Aorta (tissue), 5 donors: Measurements from ENCODE around the gene ANAPC5. TPM values are rescaled to one million over a fixed set of nuclear protein-coding genes. Genes with fewer than 3 reads are reported as not detected.
"Not testable (repeated sequence)": the region's sequence is repeated elsewhere in the genome, so short reads cannot be mapped to it uniquely, and the experiment has no call there.

Experiments
- ATAC-seq: fragments of 200-7000 bp; cut with Tn5 transposase; one replicate; pipeline ENCODE4 v1.9.1; 2022; ENCODE audit warnings: moderate library complexity; ENCODE audit not compliant: low FRiP score
- DNase-seq, 2 donors: peaks; one replicate each; pipeline ENCODE4 v3.0.0-alpha.2; 2020
- H3K27ac ChIP-seq, 2 donors: one replicate each; pipeline ENCODE4 v1.5.1; 2013; ENCODE audit warnings: low read length in 2 of 2, mild to moderate bottlenecking in 2 of 2, moderate library complexity in 2 of 2, control low read depth in 1 of 2, inconsistent platforms in 1 of 2, low read depth in 1 of 2
- H3K27me3 ChIP-seq, 2 donors: one replicate each; pipeline ENCODE4 v1.6.1; 2013; ENCODE audit warnings: control low read depth in 1 of 2, low read length in 1 of 2, mild to moderate bottlenecking in 1 of 2, moderate library complexity in 1 of 2; ENCODE audit not compliant: insufficient read depth in 2 of 2, control insufficient read depth in 1 of 2
- H3K36me3 ChIP-seq, 2 donors: one replicate each; pipeline ENCODE4 v1.6.1; 2013; ENCODE audit warnings: control low read depth in 1 of 2, low read length in 1 of 2, mild to moderate bottlenecking in 1 of 2; ENCODE audit not compliant: insufficient read depth in 2 of 2, control insufficient read depth in 1 of 2
- H3K4me1 ChIP-seq, 2 donors: one replicate each; pipeline ENCODE4 v1.6.1; 2013; ENCODE audit warnings: low read length in 2 of 2, control low read depth in 1 of 2, mild to moderate bottlenecking in 1 of 2, moderate library complexity in 1 of 2; ENCODE audit not compliant: insufficient read depth in 2 of 2, control insufficient read depth in 1 of 2
- H3K4me3 ChIP-seq, 2 donors: one replicate each; pipeline ENCODE4 v1.5.1; 2013; ENCODE audit warnings: low read length in 2 of 2, control low read depth in 1 of 2, mild to moderate bottlenecking in 1 of 2
- H3K9me3 ChIP-seq: one replicate; pipeline ENCODE4 v1.6.1; 2013; ENCODE audit warnings: mild to moderate bottlenecking, low read length; ENCODE audit not compliant: control insufficient read depth
- WGBS, 2 donors: extraction: QIAGEN DNeasy Blood & Tissue Kit; methylation state at CpG; one replicate each; pipeline ENCODE4 v1.1.7; 2013; 5-methylcytosine and 5-hydroxymethylcytosine counted together
- intact Hi-C, 2 donors: fragments of 100-400 bp; cut with DNase I; formaldehyde crosslinking; loops; one replicate each; pipeline versions ENCODE4 v1.14.2 to v1.15.0; 2022
- polyA plus RNA-seq, 2 donors: library from polyadenylated mRNA; stranded (reverse); fragments of 200-250 nt; gene quantifications; one replicate each; pipeline ENCODE4 v1.2.3, GENCODE V29; 2013
- total RNA-seq, 2 donors: library from RNA; stranded (reverse); fragmentation: NEBNext Ultra II Directional; extraction: Animal tissue kit (Norgen Biotek cat#: 25700); gene quantifications; one replicate each; pipeline ENCODE4 v1.2.1, GENCODE V29; 2021
- donor health status: healthy with polysubstance abuse.
- donor health status: Bipolar disorder and iron deficiency.
- donor health status: DM: no; HTN: no; CAD: no.
- donor health status: DM: no; HTN: no; CAD: no.
- donor health status: DM: yes; HTN: yes; CAD: no.

Gene ANAPC5
- total and polyA plus RNA-seq, 4 donors = 46.5 to 255 (median 111) TPM

DNA sequence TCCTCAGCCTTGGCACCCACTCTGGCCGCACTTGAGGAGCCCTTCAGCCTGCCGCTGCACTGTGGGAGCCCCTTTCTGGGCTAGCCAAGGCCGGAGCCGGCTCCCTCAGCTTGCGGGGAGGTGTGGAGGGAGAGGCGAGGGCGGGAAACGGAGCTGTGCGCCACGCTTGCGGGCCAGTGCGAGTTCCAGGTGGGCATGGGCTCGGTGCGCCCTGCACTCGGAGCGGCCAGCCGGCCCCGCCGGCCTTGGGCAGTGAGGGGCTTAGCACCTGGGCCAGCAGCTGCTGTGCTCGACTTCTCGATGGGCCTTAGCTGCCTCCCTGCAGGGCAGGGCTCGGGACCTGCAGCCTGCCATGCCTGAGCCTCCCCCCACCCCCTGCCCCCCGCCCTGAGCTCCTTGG is 22.1 kb upstream of the ANAPC5 start:
- intact Hi-C loops, H3K9me3 ChIP-seq, H3K4me1 ChIP-seq, DNase-seq, H3K27ac ChIP-seq, H3K4me3 ChIP-seq, ATAC-seq, H3K36me3 ChIP-seq, H3K27me3 ChIP-seq: not testable (repeated sequence)
- 95 to 96% methylated on average over 21 to 23 of the region's 23 CpGs for WGBS, 2 donors

DNA sequence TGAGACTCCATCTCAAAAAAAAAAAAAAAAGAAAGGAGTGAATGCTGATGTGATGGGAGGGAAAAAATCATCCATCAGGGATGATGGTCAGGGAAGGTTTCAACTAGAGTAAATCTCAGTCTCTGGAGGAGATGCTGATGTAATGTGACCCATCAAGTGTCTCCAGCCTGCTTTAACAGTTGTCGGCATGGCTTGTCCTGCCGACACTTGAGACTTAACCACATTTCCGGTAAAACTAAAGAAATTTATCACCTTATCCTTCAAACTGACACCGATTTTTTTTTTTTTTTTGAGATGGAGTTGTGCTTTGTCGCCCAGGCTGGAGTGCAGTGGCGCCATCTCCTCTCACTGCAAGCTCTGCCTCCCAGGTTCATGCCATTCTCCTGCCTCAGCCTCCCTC is 21.5 kb upstream of the ANAPC5 start:
- no peak for ATAC-seq
- no peaks in the 10 kb centered on the region for H3K9me3 ChIP-seq
- H3K27me3 ChIP-seq = no peaks in the 10 kb centered on the region
- intact Hi-C loops = no loop called here
- 88 to 92% methylated on average over 6 of the region's 6 CpGs for WGBS, 2 donors
- no peaks in the 10 kb centered on the region for H3K4me1 ChIP-seq
- no peak overlapping the region for H3K4me3 ChIP-seq
- H3K36me3 ChIP-seq = no peaks in the 10 kb centered on the region
- no peak for DNase-seq
- no peak overlapping the region for H3K27ac ChIP-seq

GRCh38 chr12:121371404-121371803 is 19.2 kb upstream of the ANAPC5 start:
- no peak overlapping the region for H3K4me3 ChIP-seq
- ATAC-seq (no peak), DNase-seq (no peak)
- H3K36me3 ChIP-seq = no peaks in the 10 kb centered on the region
- H3K4me1 ChIP-seq = no peaks in the 10 kb centered on the region
- intact Hi-C loops = no loop called here
- WGBS, 2 donors = 81 to 92% methylated on average over 6 of the region's 6 CpGs
- H3K27ac ChIP-seq = no peak overlapping the region
- H3K9me3 ChIP-seq = no peaks in the 10 kb centered on the region
- no peaks in the 10 kb centered on the region for H3K27me3 ChIP-seq

- no peaks in the 10 kb centered on the region for H3K36me3 ChIP-seq
- intact Hi-C loops = no loop called here
- no peaks in the 10 kb centered on the region for H3K27me3 ChIP-seq
- H3K4me3 ChIP-seq = no peak overlapping the region
- no peak for DNase-seq
- no peak for ATAC-seq
- no peaks in the 10 kb centered on the region for H3K9me3 ChIP-seq
- WGBS, 2 donors = 43 to 52% methylated on average over 4 of the region's 4 CpGs
- no peak overlapping the region for H3K27ac ChIP-seq
- no peaks in the 10 kb centered on the region for H3K4me1 ChIP-seq
Observed at GRCh38 chr12:121366063-121366459, 13.8 kb upstream of the ANAPC5 start.

DNA sequence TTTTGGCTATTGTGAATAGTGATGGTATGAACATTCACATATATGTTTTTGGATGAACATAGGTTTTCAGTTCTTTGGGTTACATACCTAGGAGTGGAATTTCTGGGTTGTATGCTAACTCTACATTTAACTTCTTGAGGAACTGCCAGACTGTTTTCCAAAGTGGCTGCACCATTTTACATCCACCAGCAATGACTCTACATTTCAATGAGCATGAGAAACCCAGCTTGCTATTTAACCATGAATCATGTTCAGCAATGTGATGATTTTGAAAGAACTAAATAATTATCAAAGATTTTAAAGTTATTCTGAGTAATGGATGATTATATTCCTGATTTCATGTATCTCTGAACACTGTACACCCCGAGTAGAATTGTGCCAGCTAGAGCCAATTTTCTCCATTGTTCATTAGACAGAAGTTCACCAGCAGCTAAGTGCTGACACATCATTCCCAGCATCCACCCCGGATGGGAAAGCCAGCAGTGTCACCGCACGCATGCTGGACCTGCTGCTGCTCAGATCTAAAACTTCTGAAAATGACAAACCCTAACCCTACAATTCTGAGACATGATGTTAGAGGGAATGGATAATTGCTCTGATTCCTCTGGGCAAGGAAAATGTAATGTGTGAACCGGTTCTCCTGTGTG is 13.3 kb upstream of the ANAPC5 start:
- no peak for DNase-seq
- H3K4me3 ChIP-seq = no peak overlapping the region
- no peaks in the 10 kb centered on the region for H3K27me3 ChIP-seq
- no peaks in the 10 kb centered on the region for H3K4me1 ChIP-seq
- WGBS, 2 donors = 63 to 65% methylated on average over 5 of the region's 5 CpGs
- H3K27ac ChIP-seq = no peak overlapping the region
- intact Hi-C loops = no loop called here
- ATAC-seq = no peak
- no peaks in the 10 kb centered on the region for H3K36me3 ChIP-seq
- H3K9me3 ChIP-seq = no peaks in the 10 kb centered on the region

DNA sequence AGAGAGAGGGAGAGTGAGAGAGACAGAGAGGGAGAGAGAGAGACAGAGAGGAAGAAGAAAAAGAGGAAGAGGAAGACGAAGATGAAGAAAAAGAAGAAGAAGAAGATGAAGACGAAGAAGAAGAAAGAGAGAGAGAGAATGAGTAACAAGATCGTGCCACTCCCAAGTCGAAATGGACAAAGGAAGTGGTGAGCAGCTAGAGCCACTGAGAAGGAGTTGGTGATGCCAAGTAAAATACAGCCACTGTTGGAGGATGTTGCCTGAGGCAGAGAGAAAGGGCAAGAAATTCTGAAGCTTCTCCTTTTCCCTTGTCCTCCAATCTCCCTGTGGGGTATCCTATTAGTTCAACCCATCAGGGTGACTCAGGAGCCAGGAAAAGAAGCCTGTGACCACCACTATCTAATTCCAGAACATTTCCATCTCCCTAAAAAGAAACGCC is 12.5 kb upstream of the ANAPC5 start:
- Histone ChIP-seq H3K36me3 (no peaks in the 10 kb centered on the region), H3K27ac (no peak overlapping the region), H3K9me3 (no peaks in the 10 kb centered on the region), H3K4me1 (no peaks in the 10 kb centered on the region), H3K4me3 (no peak overlapping the region), H3K27me3 (no peaks in the 10 kb centered on the region)
- intact Hi-C loops = no loop called here
- 51 to 53% methylated on average over 5 of the region's 5 CpGs for WGBS, 2 donors
- no peak for ATAC-seq
- DNase-seq = no peak

DNA sequence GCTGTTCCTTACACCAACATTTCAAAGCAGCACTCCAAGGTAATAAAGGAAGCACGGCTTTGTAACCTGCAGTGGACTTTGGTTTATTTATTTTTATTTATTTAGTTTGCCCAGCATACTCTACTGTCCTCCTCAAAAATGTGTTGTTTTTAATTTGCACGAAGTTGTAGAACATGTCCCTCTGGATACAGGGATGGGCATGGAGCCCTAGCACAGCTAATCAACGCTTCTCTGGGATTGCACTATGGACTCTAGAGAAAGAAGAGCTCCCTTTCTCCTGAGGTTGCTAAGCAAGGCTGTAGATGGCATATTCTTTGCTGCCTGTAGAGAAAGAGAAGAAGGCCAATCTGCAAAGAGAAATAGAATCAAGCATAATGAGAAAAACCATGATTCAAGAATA is 5.9 kb upstream of the ANAPC5 start:
- WGBS, 2 donors = 67 to 71% methylated on average over 3 of the region's 3 CpGs
- no peak overlapping the region for H3K27ac ChIP-seq
- no peak for ATAC-seq
- H3K4me3 ChIP-seq = no peak overlapping the region
- no peaks in the 10 kb centered on the region for H3K27me3 ChIP-seq
- intact Hi-C loops = no loop called here
- no peaks in the 10 kb centered on the region for H3K36me3 ChIP-seq
- no peaks in the 10 kb centered on the region for H3K4me1 ChIP-seq
- H3K9me3 ChIP-seq = no peaks in the 10 kb centered on the region
- no peak for DNase-seq

GRCh38 chr12:121357331-121357730 is 5.1 kb upstream of the ANAPC5 start:
- intact Hi-C loops = no loop called here
- no peaks in the 10 kb centered on the region for H3K4me1 ChIP-seq
- ATAC-seq = no peak
- no peaks in the 10 kb centered on the region for H3K27me3 ChIP-seq
- no peaks in the 10 kb centered on the region for H3K36me3 ChIP-seq
- H3K9me3 ChIP-seq = no peaks in the 10 kb centered on the region
- H3K27ac ChIP-seq = no peak overlapping the region
- WGBS, 2 donors = 71 to 74% methylated on average over 4 of the region's 4 CpGs
- no peak overlapping the region for H3K4me3 ChIP-seq
- no peak for DNase-seq

GRCh38 chr12:121356657-121357056 is 4.4 kb upstream of the ANAPC5 start:
- Histone ChIP-seq H3K27me3 (no peaks in the 10 kb centered on the region), H3K27ac (no peak overlapping the region), H3K4me1 (no peaks in the 10 kb centered on the region), H3K4me3 (no peak overlapping the region), H3K9me3 (no peaks in the 10 kb centered on the region), H3K36me3 (no peaks in the 10 kb centered on the region)
- intact Hi-C loops = no loop called here
- DNase-seq = no peak
- ATAC-seq = no peak
- WGBS, 2 donors = 81 to 82% methylated on average over 3 of the region's 3 CpGs
